Panc1 (cell line): Measurements from ENCODE around the gene XIST. TPM values are rescaled to one million over a fixed set of nuclear protein-coding genes. Genes with fewer than 3 reads are reported as not detected.

Source experiments
- ATAC-seq: fragments of 200-7000 bp; cut with Tn5 transposase; 2 replicates; pipeline ENCODE4 v1.9.1; 2020; ENCODE audit warnings: mild to moderate bottlenecking, moderate library complexity
- BruUV-seq: library from RNA; stranded (reverse); fragments of 400-500 nt; replicated peaks from 2 replicates; lab custom pipeline; 2021; lab: Mats Ljungman, UMichigan
- CTCF ChIA-PET: fragments of 300-600 bp; sonication (Branson Sonifier 250); formaldehyde crosslinking; loops from one replicate; lab custom pipeline; 2022; ENCODE audit warnings: antibody characterized with exemption; lab: Charles Lee
- POLR2A ChIA-PET: fragments of 300-600 bp; sonication (Branson Sonifier 250); formaldehyde crosslinking; loops from one replicate; lab custom pipeline; 2022; ENCODE audit warnings: antibody characterized with exemption; lab: Charles Lee
- DNase-seq: peaks from one replicate; pipeline ENCODE4 v3.0.0-alpha.2; 2010; ENCODE audit warnings: low read depth, low spot score
- H3K27ac ChIP-seq: 2 replicates; pipeline ENCODE4 v1.5.1; 2011; ENCODE audit warnings: mild to moderate bottlenecking, low read length, inconsistent platforms
- H3K27me3 ChIP-seq: fragments of 200-500 bp; sonication (Bioruptor generic); 2 replicates; pipeline ENCODE4 v1.6.0; 2014; ENCODE audit warnings: low read length, inconsistent platforms; ENCODE audit not compliant: control insufficient read depth, insufficient read depth
- H3K36me3 ChIP-seq: fragments of 200-500 bp; sonication (Bioruptor generic); 2 replicates; pipeline ENCODE4 v1.5.1; 2014; ENCODE audit warnings: inconsistent platforms, mild to moderate bottlenecking, low read length, moderate library complexity; ENCODE audit not compliant: control insufficient read depth, insufficient read depth
- H3K4me1 ChIP-seq: 2 replicates; pipeline ENCODE4 v1.5.1; 2011; ENCODE audit warnings: inconsistent platforms, mild to moderate bottlenecking, low read length, moderate library complexity; ENCODE audit not compliant: control insufficient read depth, insufficient read depth
- H3K4me3 ChIP-seq, 2 experiments: 2 replicates each; pipeline ENCODE4 v1.5.1; 2011 to 2012; ENCODE audit warnings: low read depth in 2 of 2, low read length in 2 of 2, mild to moderate bottlenecking in 2 of 2, inconsistent platforms in 1 of 2, moderate library complexity in 1 of 2
- H3K9me3 ChIP-seq: fragments of 200-500 bp; sonication (Bioruptor generic); 2 replicates; pipeline ENCODE4 v1.5.1; 2014; ENCODE audit warnings: low read depth, mild to moderate bottlenecking, inconsistent platforms, low read length, moderate library complexity; ENCODE audit not compliant: control insufficient read depth, insufficient read depth
- CTCF ChIP-seq: fragments of 450-650 bp; IDR thresholded peaks from 2 replicates; pipeline ENCODE4 v1.5.1; 2017; ENCODE audit warnings: mild to moderate bottlenecking
- POLR2AphosphoS5 ChIP-seq: IDR thresholded peaks from 2 replicates; pipeline ENCODE4 v1.6.1; 2012; ENCODE audit warnings: mild to moderate bottlenecking, low read depth, low read length, moderate library complexity
- REST ChIP-seq, 2 experiments: IDR thresholded peaks; 2 replicates each; pipeline ENCODE4 v1.6.1; 2011 to 2012; ENCODE audit warnings: low read depth in 2 of 2, control low read depth in 1 of 2, low read length in 1 of 2, mild to moderate bottlenecking in 1 of 2, moderate library complexity in 1 of 2; ENCODE audit not compliant: insufficient read depth in 1 of 2
- SIN3A ChIP-seq: IDR thresholded peaks from 2 replicates; pipeline ENCODE4 v1.6.1; 2012; ENCODE audit warnings: low read depth, mild to moderate bottlenecking, low read length, moderate library complexity, borderline replicate concordance; ENCODE audit not compliant: insufficient read depth
- TCF7L2 ChIP-seq: IDR thresholded peaks from 2 replicates; pipeline ENCODE4 v1.6.1; 2011; ENCODE audit warnings: mild to moderate bottlenecking, low read depth, low read length, inconsistent platforms
- in situ Hi-C: cut with HindIII; loops from 2 replicates; pipeline ENCODE4 v1.10.0; 2016; ENCODE audit warnings: low sequenced_read_pairs, low pct_unique_long_range_greater_than_20kb
- intact Hi-C: fragments of 100-400 bp; cut with micrococcal nuclease; formaldehyde crosslinking; loops from one replicate; pipeline ENCODE4 v1.10.0; 2022; ENCODE audit not compliant: unreplicated experiment
- total RNA-seq: library from RNA; stranded (reverse); gene quantifications from one replicate; pipeline ENCODE4 v1.2.1, GENCODE V29; 2021; ENCODE audit not compliant: unreplicated experiment

XIST gene
- total RNA-seq, 1 experiment from 2014 or later = 0.64 TPM

- POLR2A ChIA-PET = no interaction called here
- in situ Hi-C loops (no loop called here), intact Hi-C loops (no loop called here)
- ATAC-seq (no peak), DNase-seq (no peak)
- Histone ChIP-seq H3K9me3 (no peaks in the 10 kb centered on the region), H3K36me3 (no peaks in the 10 kb centered on the region), H3K27ac (no peak overlapping the region), H3K27me3 (peaks cover 4% of the 10 kb centered on the region), H3K4me1 (no peaks in the 10 kb centered on the region), H3K4me3 (no peak overlapping the region)
- no TSS peak for BruUV-seq
- CTCF ChIA-PET = no interaction called here
- TF ChIP-seq POLR2AphosphoS5 (no peak), SIN3A (no peak), REST (IDR thresholded peaks at IDR 0.05; ENCODE audit: insufficient read depth in 1 of 2, low read depth in 2 of 2, low read length in 1 of 2) (no peak), TCF7L2 (no peak), CTCF (no peak)
These were observed 18.3 kb downstream of the XIST start for GRCh38 chrX:73834219-73834618.

- Histone ChIP-seq H3K27ac (no peak overlapping the region), H3K4me3 (no peak overlapping the region), H3K4me1 (no peaks in the 10 kb centered on the region), H3K36me3 (no peaks in the 10 kb centered on the region), H3K9me3 (no peaks in the 10 kb centered on the region), H3K27me3 (peaks cover 4% of the 10 kb centered on the region)
- intact Hi-C loops = no loop called here
- no peak for DNase-seq
- ChIA-PET POLR2A (no interaction called here), CTCF (no interaction called here)
- BruUV-seq = no TSS peak
- ATAC-seq = no peak
- in situ Hi-C loops = no loop called here
- no peak for TF ChIP-seq REST (IDR thresholded peaks at IDR 0.05; ENCODE audit: insufficient read depth in 1 of 2, low read depth in 2 of 2, low read length in 1 of 2)
- no peak for TF ChIP-seq POLR2AphosphoS5
- no peak for TF ChIP-seq SIN3A
- TF ChIP-seq CTCF = no peak
- TF ChIP-seq TCF7L2 = no peak
These were observed 20.2 kb downstream of the XIST start for GRCh38 chrX:73832319-73832718.
